ENCODE data around the gene OTUB2. TPM values are rescaled to one million over a fixed set of nuclear protein-coding genes. Genes with fewer than 3 reads are reported as not detected.

Gene OTUB2
- total RNA-seq, 1 experiment from 2014 or later: 1.1 TPM

DNA sequence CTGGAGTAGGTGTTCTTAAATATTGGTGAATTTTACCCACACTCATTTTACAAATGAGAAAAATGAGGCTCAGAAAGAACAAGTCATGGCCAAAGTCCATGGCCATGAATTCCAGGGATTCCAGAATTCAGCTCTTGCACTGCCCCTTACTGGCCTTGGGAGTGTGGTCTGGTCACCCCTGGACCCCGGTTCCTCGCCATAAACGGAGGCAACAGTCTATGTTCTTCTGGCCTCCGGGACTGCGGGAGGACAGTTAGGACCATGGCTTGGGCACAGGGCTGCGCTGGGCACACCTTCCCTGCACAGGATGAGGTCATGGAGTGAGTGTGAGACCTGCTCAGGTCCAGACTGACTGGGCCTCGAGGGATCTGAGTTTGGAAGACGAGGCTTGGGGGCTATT lies 22.1 kb upstream of the OTUB2 start:
- peaks cover 4% of the 10 kb centered on the region for H3K4me1 ChIP-seq (ENCODE audit: insufficient read depth, low read length, poor library complexity, severe bottlenecking)
- ChIA-PET CTCF (interaction anchor here (0.6 kb wide), 1 partner anchor 55 kb away, joined by 3 read pairs; no protein-coding TSS in a partner anchor), POLR2A (ENCODE audit: low non-redundant PET) (interaction anchor here (0.6 kb wide), 1 partner anchor 454 kb away, joined by 3 read pairs; no protein-coding TSS in a partner anchor)
- no TSS peak for BruUV-seq (replicated peaks)
- intact Hi-C loops (cut with micrococcal nuclease; ENCODE audit: unreplicated experiment): loop anchor here (2.0 to 10.0 kb wide), 2 partner anchors 63 to 349 kb away; no protein-coding TSS in a partner anchor
- no peaks in the 10 kb centered on the region for H3K36me3 ChIP-seq (ENCODE audit: insufficient read depth, low read length, poor library complexity, severe bottlenecking)
- H3K27ac ChIP-seq (ENCODE audit: low read depth, low read length, poor library complexity, severe bottlenecking): no peak overlapping the region
- no peaks in the 10 kb centered on the region for H3K27me3 ChIP-seq (replicated peaks; ENCODE audit: insufficient read depth, low read depth, low read length, poor library complexity)
- H3K4me3 ChIP-seq (ENCODE audit: low read depth, low read length, poor library complexity, severe bottlenecking): no peak overlapping the region
- H3K9me3 ChIP-seq (ENCODE audit: low read depth, low read length, poor library complexity, severe bottlenecking): no peaks in the 10 kb centered on the region
- TF ChIP-seq, protein P1, sequence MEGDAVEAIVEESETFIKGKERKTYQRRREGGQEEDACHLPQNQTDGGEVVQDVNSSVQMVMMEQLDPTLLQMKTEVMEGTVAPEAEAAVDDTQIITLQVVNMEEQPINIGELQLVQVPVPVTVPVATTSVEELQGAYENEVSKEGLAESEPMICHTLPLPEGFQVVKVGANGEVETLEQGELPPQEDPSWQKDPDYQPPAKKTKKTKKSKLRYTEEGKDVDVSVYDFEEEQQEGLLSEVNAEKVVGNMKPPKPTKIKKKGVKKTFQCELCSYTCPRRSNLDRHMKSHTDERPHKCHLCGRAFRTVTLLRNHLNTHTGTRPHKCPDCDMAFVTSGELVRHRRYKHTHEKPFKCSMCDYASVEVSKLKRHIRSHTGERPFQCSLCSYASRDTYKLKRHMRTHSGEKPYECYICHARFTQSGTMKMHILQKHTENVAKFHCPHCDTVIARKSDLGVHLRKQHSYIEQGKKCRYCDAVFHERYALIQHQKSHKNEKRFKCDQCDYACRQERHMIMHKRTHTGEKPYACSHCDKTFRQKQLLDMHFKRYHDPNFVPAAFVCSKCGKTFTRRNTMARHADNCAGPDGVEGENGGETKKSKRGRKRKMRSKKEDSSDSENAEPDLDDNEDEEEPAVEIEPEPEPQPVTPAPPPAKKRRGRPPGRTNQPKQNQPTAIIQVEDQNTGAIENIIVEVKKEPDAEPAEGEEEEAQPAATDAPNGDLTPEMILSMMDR (conservative IDR thresholded peaks at IDR 0.05; ENCODE audit: low read depth, low read length): no peak
- TF ChIP-seq EZH2 (IDR thresholded peaks at IDR 0.05; ENCODE audit: borderline replicate concordance, low read depth, low read length, poor library complexity, severe bottlenecking): no peak
- no peak for DNase-seq (ENCODE audit: low spot score)

DNA sequence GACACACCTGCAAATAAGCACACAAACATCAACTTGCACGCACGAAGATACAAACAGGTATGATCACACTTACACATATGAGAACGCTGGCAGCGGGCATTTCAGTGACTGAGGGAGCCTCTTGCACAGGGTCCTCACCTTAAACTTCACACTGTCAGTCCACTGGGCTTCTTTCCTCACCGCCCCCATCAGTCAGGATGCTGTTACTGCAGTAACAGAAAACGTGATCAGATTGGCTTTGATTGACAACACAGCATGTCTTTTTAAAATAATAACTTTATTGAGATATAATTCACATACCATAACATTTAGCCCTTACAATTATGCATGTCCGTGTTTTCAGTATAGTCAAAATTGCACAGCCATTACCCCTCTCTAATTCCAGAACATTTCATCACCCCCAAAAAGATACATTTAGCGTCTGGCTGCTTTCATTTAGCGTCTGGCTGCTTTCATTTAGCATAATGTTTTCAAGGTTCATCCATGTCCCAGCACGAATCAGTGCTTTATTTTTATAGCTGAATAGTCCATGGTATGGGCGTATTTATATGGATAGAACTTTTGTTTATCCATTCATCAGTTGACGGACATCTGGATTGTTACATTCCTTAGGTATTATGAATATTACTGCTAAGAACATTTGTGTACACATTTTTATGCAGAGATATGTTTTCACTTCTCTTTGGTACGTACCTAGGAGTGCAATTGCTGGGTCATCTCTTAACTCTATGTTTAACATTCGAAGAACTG lies 20.6 kb upstream of the OTUB2 start:
- CTCF ChIA-PET: no interaction called here
- peaks cover 4% of the 10 kb centered on the region for H3K4me1 ChIP-seq (ENCODE audit: insufficient read depth, low read length, poor library complexity, severe bottlenecking)
- POLR2A ChIA-PET (ENCODE audit: low non-redundant PET): no interaction called here
- H3K36me3 ChIP-seq (ENCODE audit: insufficient read depth, low read length, poor library complexity, severe bottlenecking): no peaks in the 10 kb centered on the region
- no peaks in the 10 kb centered on the region for H3K27me3 ChIP-seq (replicated peaks; ENCODE audit: insufficient read depth, low read depth, low read length, poor library complexity)
- intact Hi-C loops (cut with micrococcal nuclease; ENCODE audit: unreplicated experiment): loop anchor here (2.0 to 10.0 kb wide), 2 partner anchors 65 to 351 kb away; no protein-coding TSS in a partner anchor
- H3K4me3 ChIP-seq (ENCODE audit: low read depth, low read length, poor library complexity, severe bottlenecking): no peak overlapping the region
- no peak overlapping the region for H3K27ac ChIP-seq (ENCODE audit: low read depth, low read length, poor library complexity, severe bottlenecking)
- H3K9me3 ChIP-seq (ENCODE audit: low read depth, low read length, poor library complexity, severe bottlenecking): no peaks in the 10 kb centered on the region
- TF ChIP-seq, protein P1 (conservative IDR thresholded peaks at IDR 0.05; ENCODE audit: low read depth, low read length): peak; percentile 57
- no peak for TF ChIP-seq EZH2 (IDR thresholded peaks at IDR 0.05; ENCODE audit: borderline replicate concordance, low read depth, low read length, poor library complexity, severe bottlenecking)
- no peak for DNase-seq (ENCODE audit: low spot score)
- BruUV-seq (replicated peaks): no TSS peak

DNA sequence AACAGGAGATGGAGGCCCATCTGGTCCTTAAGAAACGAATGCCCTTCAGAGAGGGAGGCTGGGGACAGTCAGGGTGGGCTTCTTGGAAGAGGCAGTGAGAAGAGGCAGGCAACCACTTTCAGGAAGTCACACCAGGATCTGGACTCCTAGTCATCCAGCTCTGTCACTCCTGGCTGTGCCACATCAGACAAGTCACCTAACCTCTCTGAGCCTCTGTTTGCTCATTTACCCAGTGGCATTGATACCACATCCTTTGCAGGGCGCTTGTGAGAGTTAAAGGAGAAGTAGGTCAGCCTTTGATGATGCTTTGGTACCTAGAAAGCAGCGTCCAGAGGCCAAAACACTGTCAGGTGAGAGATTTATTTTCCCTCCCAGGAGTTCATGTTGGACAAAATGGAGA lies 17.9 kb upstream of the OTUB2 start:
- no peaks in the 10 kb centered on the region for H3K36me3 ChIP-seq (ENCODE audit: insufficient read depth, low read length, poor library complexity, severe bottlenecking)
- CTCF ChIA-PET: no interaction called here
- H3K4me3 ChIP-seq (ENCODE audit: low read depth, low read length, poor library complexity, severe bottlenecking): no peak overlapping the region
- intact Hi-C loops (cut with micrococcal nuclease; ENCODE audit: unreplicated experiment): loop anchor here (10.0 kb wide), 1 partner anchor 353 kb away; no protein-coding TSS in a partner anchor
- TF ChIP-seq, protein P1 (conservative IDR thresholded peaks at IDR 0.05; ENCODE audit: low read depth, low read length): no peak
- TF ChIP-seq EZH2 (IDR thresholded peaks at IDR 0.05; ENCODE audit: borderline replicate concordance, low read depth, low read length, poor library complexity, severe bottlenecking): no peak
- no peak for DNase-seq (ENCODE audit: low spot score)
- H3K9me3 ChIP-seq (ENCODE audit: low read depth, low read length, poor library complexity, severe bottlenecking): no peaks in the 10 kb centered on the region
- no peak overlapping the region for H3K27ac ChIP-seq (ENCODE audit: low read depth, low read length, poor library complexity, severe bottlenecking)
- no peaks in the 10 kb centered on the region for H3K27me3 ChIP-seq (replicated peaks; ENCODE audit: insufficient read depth, low read depth, low read length, poor library complexity)
- POLR2A ChIA-PET (ENCODE audit: low non-redundant PET): no interaction called here
- no TSS peak for BruUV-seq (replicated peaks)
- H3K4me1 ChIP-seq (ENCODE audit: insufficient read depth, low read length, poor library complexity, severe bottlenecking): no peaks in the 10 kb centered on the region

All from A673 (cell line).